NT2/D1 (cell line): Measurements from ENCODE around the gene ITGB1.
"Not testable (repeated sequence)": the region's sequence is repeated elsewhere in the genome, so short reads cannot be mapped to it uniquely, and the experiment has no call there.

Experiments used
- DNase-seq: peaks from one replicate; pipeline ENCODE4 v3.0.0-alpha.2; 2011; ENCODE audit warnings: low read depth, low spot score
- H3K27me3 ChIP-seq: 2 replicates; pipeline ENCODE4 v1.6.0; 2011; ENCODE audit warnings: mild to moderate bottlenecking; ENCODE audit not compliant: insufficient read length, insufficient read depth
- H3K36me3 ChIP-seq: 2 replicates; pipeline ENCODE4 v1.6.1; 2011; ENCODE audit warnings: mild to moderate bottlenecking, low read length, mixed read lengths; ENCODE audit not compliant: insufficient read depth, insufficient read length
- H3K4me1 ChIP-seq: 2 replicates; pipeline ENCODE4 v1.5.1; 2011; ENCODE audit not compliant: insufficient read depth, insufficient read length
- H3K4me3 ChIP-seq: 2 replicates; pipeline ENCODE4 v1.5.1; 2011; ENCODE audit warnings: low read depth; ENCODE audit not compliant: insufficient read length
- H3K9ac ChIP-seq: 2 replicates; pipeline ENCODE4 v1.6.0; 2011; ENCODE audit warnings: low read depth; ENCODE audit not compliant: insufficient read length
- H3K9me3 ChIP-seq: 2 replicates; pipeline ENCODE4 v1.5.1; 2011; ENCODE audit warnings: mild to moderate bottlenecking, low read length; ENCODE audit not compliant: insufficient read depth
- SUZ12 ChIP-seq: IDR thresholded peaks from 2 replicates; pipeline ENCODE4 v1.6.1; 2011; ENCODE audit not compliant: insufficient read length, insufficient read depth; ENCODE audit errors: extremely low read depth
- YY1 ChIP-seq: IDR thresholded peaks from 2 replicates; pipeline ENCODE4 v1.6.1; 2011; ENCODE audit not compliant: insufficient read length, insufficient read depth
- ZNF274 ChIP-seq: IDR thresholded peaks from 2 replicates; pipeline ENCODE4 v1.6.1; 2011; ENCODE audit warnings: mild to moderate bottlenecking, low read depth, low read length

The ITGB1 gene

GRCh38 chr10:32927750-32928149, 30.3 kb downstream of the ITGB1 start:
- TF ChIP-seq YY1 (no peak), SUZ12 (no peak), ZNF274 (no peak)
- Histone ChIP-seq H3K4me3 (no peak overlapping the region), H3K36me3 (peaks cover 79% of the 10 kb centered on the region)

GRCh38 chr10:32923849-32924248, 34.2 kb downstream of the ITGB1 start:
- Histone ChIP-seq H3K9me3 (no peaks in the 10 kb centered on the region), H3K4me1 (no peaks in the 10 kb centered on the region), H3K4me3 (no peak overlapping the region), H3K36me3 (peaks cover 90% of the 10 kb centered on the region), H3K9ac (no peak overlapping the region), H3K27me3 (no peaks in the 10 kb centered on the region)
- no peak for DNase-seq
- TF ChIP-seq SUZ12 (no peak), ZNF274 (no peak), YY1 (no peak)

More at GRCh38 chr10:32927750-32928149, 30.3 kb downstream of the ITGB1 start:
- Histone ChIP-seq H3K27me3 (no peaks in the 10 kb centered on the region), H3K9ac (no peak overlapping the region), H3K4me1 (no peaks in the 10 kb centered on the region), H3K9me3 (no peaks in the 10 kb centered on the region)
- DNase-seq: no peak

- H3K9me3 ChIP-seq: no peaks in the 10 kb centered on the region
- no peaks in the 10 kb centered on the region for H3K4me1 ChIP-seq
- no peak overlapping the region for H3K4me3 ChIP-seq
- H3K36me3 ChIP-seq: peaks cover 90% of the 10 kb centered on the region
- no peak overlapping the region for H3K9ac ChIP-seq
- H3K27me3 ChIP-seq: no peaks in the 10 kb centered on the region
- no peak for DNase-seq
- TF ChIP-seq ZNF274: no peak
- TF ChIP-seq YY1: no peak
- TF ChIP-seq SUZ12: no peak
Observed at GRCh38 chr10:32923134-32923533, 34.9 kb downstream of the ITGB1 start.

GRCh38 chr10:32922170-32922569, 35.9 kb downstream of the ITGB1 start:
- no peak for DNase-seq
- Histone ChIP-seq H3K4me3 (no peak overlapping the region), H3K36me3 (peaks cover 80% of the 10 kb centered on the region), H3K9ac (no peak overlapping the region), H3K27me3 (no peaks in the 10 kb centered on the region), H3K4me1 (no peaks in the 10 kb centered on the region), H3K9me3 (no peaks in the 10 kb centered on the region)
- no peak for TF ChIP-seq ZNF274
- no peak for TF ChIP-seq YY1
- TF ChIP-seq SUZ12: no peak

- not testable (repeated sequence) for H3K4me3 ChIP-seq, DNase-seq, H3K4me1 ChIP-seq, H3K27me3 ChIP-seq, H3K9ac ChIP-seq, H3K9me3 ChIP-seq
- H3K36me3 ChIP-seq: peaks cover 46% of the 10 kb centered on the region
Observed at GRCh38 chr10:32917817-32918216, 40.2 kb downstream of the ITGB1 start.

GRCh38 chr10:32911285-32912016, 46.6 kb downstream of the ITGB1 start:
- Histone ChIP-seq H3K9ac (no peak overlapping the region), H3K9me3 (no peaks in the 10 kb centered on the region), H3K36me3 (peaks cover 47% of the 10 kb centered on the region), H3K4me3 (no peak overlapping the region), H3K4me1 (no peaks in the 10 kb centered on the region), H3K27me3 (no peaks in the 10 kb centered on the region)
- DNase-seq: no peak
- no peak for TF ChIP-seq YY1

GRCh38 chr10:32909970-32910369, 48.1 kb downstream of the ITGB1 start:
- DNase-seq, H3K9ac ChIP-seq, H3K4me1 ChIP-seq, H3K27me3 ChIP-seq, H3K4me3 ChIP-seq, H3K9me3 ChIP-seq: not testable (repeated sequence)
- H3K36me3 ChIP-seq: peaks cover 59% of the 10 kb centered on the region

GRCh38 chr10:32909456-32909855, 48.6 kb downstream of the ITGB1 start:
- H3K4me3 ChIP-seq: no peak overlapping the region
- peaks cover 59% of the 10 kb centered on the region for H3K36me3 ChIP-seq
- DNase-seq: no peak
- TF ChIP-seq ZNF274: no peak
- no peak for TF ChIP-seq SUZ12
- TF ChIP-seq YY1: no peak
- no peaks in the 10 kb centered on the region for H3K9me3 ChIP-seq
- H3K9ac ChIP-seq: no peak overlapping the region
- no peaks in the 10 kb centered on the region for H3K27me3 ChIP-seq
- no peaks in the 10 kb centered on the region for H3K4me1 ChIP-seq
